AML-193 (cell line): ENCODE data around the gene TMEM163.

Experiments used
- DNase-seq, 2 experiments: peaks; one replicate each; lab custom pipeline; 2025; lab: John Stamatoyannopoulos, UW

Gene TMEM163

DNA sequence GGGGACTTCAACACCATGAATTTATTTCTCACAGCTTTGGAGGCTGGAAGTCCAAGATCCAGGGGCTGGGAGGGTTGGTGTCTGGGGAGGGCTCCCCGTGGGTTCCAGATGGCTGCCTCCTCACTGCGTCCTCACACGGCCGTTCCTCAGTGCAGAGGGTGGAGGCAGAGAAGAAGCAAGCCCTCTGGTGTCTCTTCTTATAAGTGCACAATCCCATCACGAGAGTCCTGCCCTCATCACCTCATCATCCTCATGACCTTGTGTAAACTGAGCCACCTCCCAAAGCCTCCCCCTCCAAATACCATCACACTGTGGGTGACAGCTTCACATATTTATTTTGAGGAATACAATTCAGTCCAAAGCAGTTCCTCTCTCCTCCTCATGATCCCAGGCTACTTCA is 26.3 kb downstream of the TMEM163 start:
- no peak for DNase-seq

DNA sequence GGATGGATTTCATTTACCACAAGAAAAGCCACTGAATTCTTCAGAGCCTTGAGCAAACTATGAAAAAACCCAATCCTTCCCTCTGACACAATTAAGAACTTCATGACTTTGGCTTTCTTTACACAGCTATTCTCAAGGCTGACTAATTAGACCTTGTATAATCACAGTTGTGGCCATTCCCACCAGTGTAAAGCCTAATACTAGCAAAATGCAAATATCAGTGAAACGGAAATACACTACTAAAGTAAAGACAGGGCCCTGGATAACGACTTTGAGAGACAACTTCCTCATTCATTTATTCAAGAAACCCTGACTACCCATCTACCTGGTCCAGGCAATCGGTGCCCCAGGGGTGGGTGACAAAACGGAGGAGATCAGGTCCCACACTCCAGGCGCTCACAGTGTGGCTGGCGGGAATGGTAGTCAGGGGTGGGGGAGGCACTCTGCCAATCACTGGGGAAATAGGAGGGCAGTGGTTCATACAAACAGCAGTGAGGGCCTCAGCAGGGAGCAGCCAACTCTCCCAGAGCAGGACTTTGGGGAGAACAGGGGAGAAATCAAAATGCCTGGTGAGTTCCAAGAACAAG is 28.1 kb downstream of the TMEM163 start:
- DNase-seq = no peak

DNA sequence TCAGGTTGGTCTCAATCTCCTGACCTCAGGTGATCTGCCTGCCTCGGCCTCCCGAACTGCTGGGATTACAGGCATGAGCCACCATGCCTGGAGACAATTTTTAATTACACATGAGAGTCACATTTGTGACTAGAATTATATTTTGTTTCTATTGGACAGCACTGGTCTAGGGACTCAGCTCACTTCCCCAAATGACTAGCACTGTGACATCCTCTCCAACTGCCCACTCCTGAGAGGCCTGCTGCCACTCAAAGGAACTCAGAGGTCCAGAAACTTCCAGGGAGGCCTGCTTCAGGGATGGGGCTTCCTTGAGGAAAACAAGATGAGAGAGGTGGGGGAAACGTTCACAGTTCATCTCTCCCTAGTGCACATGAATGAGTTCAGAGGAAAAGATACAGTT is 29.5 kb downstream of the TMEM163 start:
- DNase-seq = no peak

GRCh38 chr2:134685967-134686366 is 32.8 kb downstream of the TMEM163 start:
- no peak for DNase-seq

DNA sequence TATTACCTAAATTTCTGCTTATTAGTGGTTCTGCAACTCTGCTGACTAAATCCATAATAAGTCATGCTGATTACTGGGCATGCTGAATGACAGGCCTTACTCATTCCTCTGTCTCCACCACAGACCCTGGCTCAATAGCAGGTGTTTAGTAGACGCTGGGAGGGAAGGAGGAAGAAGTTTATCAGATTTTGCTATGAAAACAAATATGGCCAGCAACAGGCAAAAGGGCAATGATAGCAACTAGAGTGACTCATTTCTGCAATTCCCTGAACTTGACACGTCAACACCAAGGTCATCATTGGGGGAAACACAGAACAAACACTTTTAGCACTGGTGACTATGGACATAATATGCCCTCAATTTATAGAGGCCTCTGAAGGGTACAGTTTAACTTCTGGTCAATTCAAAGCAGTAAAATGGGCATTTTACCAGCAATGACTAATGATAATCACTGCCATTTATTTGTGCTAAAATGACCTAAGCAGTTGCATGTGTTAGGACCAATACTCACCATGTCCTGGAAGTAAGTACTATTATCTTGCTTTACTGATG is 35.2 kb downstream of the TMEM163 start:
- DNase-seq = no peak

DNA sequence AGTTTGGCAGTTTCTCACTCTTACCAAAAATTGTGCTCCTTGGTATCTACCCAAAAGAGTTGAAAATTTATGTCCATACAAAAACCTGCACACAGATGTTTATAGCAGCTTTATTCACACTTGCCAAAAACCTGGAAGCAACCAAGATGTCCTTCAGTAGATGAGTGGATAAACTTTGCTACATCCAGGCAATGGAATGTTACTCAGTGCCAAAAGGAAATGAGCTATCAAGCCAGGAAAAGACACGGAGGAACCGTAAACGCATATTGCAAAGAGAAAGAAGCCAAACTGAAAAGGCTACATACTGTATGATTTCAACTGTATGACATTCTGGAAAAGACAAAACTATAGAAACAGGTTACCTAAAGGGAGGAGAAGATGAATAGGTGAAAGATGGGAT is 36.1 kb downstream of the TMEM163 start:
- DNase-seq = no peak

- DNase-seq = no peak
These were observed 37.6 kb downstream of the TMEM163 start for GRCh38 chr2:134681201-134681600.

DNA sequence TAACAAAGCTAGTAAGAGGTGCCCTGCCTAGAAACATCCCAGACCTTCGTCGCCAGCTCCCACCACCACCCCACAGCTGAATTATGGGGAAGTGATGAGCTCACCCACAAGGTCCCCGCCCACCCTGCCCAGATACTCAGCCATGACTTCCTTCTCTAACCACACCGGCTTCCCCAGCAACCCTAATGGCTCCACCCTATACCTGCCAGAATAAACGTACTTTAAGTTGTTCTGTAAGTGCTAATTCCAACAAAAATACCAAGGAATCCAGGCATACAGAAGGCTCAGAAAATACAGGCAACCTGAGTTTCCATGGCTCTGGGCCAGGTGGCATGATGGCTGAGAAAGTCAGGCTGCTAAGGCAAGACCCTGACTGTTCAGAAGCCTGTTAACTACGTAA is 39.1 kb downstream of the TMEM163 start:
- DNase-seq = peak in 1 of 2 experiments; percentile 30

- no peak for DNase-seq
These were observed 39.5 kb downstream of the TMEM163 start for GRCh38 chr2:134679294-134679693.

DNA sequence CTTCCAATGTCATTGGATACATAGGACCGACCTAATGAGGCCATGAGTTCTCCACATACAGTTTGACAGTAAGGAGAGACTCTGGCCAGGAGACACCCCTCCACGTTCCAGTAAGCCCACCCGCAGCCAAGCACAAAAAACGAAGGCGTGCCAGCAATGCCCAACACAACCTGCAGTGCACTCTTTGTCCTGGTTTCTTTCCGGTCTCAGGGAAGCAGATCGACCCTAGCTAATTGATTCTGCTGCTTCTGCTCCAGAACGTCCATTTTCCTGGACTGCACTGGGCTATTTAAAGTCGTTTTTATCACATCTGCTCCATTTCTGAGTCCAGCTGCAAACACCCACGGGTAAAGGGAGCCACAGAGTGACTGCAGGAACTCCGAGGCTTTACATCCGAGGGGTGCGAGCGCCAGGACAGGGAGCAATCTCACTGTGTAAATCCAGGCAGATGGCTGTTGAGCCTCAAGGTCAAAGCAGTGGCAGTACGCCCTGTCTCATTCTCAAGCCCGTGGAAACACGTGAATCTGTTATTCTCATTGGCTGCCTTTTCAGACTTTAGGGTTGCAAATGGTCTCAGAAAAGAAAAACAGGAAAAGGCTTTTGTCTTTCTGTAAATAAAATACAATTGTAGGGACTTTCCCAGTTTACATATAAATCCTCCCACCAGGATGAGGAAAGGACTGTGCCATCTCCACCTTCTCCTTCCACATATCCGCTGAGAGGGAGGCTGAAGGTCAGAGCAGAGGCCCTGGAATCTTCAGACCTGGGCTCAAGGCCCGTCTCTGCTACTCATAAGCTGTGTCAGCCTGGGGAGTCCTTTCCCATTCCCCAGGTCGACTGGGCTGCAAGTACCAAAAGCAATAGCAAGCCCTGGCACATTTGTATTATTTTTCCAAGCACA is 40.7 kb downstream of the TMEM163 start:
- no peak for DNase-seq

DNA sequence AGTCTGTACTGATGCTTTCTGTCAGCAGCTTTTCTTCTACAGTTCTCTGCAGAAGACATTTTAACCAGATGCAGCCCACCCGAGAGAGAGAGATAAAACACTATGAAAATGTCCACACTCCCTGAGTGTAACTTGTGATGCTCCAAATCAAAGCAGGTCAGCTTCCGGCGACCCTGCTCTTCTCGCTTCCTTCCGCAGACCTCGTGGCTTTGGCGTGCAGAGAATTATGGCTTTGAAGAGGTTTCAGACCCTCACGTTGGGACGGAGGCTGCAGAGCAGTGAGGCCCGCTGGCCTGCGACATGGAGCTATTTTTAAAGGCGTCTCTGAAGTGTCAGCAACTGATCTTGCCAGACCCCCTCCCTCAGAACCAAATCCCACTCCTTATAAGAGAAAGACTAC is 41.8 kb downstream of the TMEM163 start:
- DNase-seq = no peak

DNA sequence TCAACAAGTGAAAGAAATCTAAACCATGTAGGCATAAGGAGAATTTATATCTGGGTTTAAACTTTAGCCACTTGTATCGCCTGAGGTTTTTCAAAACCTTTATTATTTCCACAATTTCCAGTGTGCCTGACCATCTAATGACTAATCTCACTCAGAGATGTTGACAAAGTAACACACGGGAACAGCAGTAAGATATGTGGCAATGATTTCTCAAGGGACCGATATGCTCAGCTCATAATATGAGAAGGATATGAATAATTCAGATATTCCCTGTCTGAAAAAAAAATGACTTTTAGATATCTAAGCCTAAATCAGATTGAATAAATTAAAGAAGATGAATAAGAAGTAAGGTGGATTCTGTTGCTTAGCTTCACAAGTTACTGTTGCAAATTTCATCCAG is 43.5 kb downstream of the TMEM163 start:
- DNase-seq = no peak

DNA sequence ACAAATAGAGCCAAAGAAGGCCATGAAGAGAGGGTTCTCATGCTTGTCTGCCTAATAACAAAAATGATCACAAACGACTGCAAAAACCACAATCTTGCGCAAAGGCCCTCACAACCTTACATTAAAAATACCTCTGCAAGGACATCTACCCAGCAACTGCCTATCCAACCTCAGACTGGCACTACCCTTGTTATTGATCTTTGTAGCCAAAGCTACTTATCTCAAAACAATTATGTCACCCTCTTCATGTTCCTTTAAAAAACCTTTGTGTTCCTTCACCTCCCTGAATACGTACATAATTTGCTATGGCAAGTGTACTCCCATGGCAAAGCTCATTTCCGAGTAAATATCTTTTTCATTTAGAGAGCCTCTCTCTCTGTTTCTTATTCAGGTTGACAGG is 44.1 kb downstream of the TMEM163 start:
- no peak for DNase-seq

DNA sequence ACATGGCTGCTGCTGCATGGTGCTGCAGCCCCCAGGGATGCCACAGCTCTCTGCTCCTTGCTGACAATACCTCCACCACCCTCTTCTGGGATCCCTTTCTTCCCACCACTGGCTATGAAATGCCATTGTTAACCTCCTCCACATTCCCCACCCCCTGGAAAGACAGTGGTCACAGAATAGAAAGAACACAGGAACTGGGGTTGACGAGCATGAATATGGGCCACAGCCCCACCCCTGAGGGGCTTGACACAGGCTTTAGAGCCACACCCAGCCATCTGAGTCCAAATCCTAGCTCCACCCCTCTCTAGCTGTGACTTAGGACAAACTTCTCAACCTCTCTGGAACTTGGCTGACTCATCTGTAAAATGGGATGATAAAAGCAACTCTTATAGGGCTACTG is 47.3 kb downstream of the TMEM163 start:
- DNase-seq = no peak

DNA sequence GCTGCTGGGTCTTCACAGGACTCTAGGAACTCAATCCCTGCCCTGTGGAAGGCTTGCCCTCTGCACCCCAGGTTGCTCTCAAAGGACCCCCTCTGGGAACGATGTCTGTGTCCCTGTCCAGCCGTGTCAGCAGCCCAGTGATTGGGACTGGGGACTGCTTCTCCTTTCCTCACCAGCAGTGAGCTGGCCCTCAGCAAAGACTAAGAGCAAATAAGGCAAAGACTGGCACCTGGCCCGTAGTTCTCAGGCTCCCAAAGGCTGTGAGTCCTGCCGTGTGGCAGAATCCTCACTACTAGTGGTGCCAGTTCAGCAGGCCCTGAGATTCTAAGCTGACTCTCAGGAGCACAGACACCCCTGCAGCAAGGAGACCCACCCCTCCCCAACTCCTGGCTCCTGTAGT is 47.8 kb downstream of the TMEM163 start:
- no peak for DNase-seq

DNA sequence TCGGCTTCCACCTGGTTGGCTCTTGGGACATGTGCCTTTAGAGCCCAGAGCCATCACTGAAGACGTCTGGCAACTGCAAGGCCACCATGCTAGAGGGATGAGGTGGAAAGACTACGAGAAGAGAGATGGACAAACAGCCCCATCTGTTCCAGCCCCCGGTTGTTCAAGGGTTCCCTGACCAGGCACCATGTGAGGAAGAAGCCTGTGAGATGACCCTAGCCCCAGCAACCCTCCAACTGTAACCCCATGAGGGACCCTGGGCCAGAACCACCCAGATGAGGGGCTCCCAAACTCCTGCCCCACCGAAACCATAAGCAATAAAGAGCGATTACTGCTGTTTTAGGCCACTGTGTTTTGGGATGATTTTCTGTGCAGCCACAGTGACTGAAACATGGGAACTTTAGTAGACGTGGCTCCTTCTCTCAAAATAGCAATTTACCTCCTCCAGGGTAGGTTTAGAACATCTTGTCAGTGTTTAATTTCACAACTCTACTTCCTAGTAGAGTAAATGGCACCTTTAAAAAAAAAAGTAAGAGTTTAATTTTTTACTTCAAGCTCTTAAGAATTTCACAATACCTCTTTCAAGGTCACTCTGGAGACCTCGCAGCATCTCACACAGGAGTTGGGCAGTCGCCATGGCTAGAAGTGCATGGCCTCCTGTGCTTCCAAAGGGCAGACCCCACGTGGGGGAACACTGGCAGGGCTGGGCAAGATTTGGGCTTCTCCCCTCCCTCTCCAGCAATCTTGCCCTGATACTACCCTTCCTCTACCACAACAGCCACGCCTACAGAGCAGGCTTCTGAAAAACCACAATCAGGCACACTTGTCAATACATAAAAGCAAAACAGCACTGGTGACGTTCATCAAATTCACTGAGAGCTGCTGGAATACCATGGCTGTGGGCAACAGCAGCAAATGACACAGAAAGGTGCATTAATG is 48.8 kb downstream of the TMEM163 start:
- peak in 1 of 2 experiments; percentile 24 for DNase-seq

DNA sequence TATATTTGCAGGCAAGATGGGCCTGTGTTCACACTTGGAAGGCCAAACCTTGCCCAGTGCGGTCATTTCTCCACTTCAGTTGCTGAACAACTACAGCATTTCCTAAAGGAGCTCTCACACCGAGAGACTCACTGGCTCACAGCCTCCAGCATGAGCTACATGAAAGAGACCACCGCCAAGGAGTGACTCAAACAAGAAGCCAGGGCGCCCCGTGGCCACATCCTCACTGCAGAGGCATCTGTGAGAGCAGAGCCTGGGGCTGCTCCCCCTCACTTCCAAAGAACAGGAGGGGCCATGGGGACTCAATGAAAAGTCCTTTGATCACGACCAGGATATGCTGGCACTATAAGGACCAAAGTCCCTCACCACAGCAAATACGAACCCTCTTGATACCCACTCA is 50.0 kb downstream of the TMEM163 start:
- no peak for DNase-seq

- no peak for DNase-seq
These were observed 51.3 kb downstream of the TMEM163 start for GRCh38 chr2:134667541-134667940.

DNA sequence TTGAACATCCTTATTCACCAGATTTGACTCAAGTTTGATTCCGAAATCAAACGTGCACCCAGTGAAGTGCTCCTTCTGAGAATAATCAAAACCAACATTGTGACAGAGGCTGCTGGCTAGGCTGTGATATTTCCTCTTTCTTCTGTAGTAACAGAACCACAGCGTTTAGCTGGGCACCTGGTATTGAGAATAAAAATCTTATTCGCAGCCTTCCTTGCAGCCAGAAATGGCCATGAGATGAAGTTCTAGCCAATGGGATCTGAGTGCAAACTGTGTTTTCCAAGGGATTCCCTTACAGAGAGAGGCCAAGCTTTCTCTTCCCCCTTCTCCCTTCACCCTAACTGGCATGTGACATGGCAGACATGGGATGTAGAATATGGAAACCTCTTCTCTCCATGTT is 51.7 kb downstream of the TMEM163 start:
- peak in 1 of 2 experiments; percentile 13 for DNase-seq

DNA sequence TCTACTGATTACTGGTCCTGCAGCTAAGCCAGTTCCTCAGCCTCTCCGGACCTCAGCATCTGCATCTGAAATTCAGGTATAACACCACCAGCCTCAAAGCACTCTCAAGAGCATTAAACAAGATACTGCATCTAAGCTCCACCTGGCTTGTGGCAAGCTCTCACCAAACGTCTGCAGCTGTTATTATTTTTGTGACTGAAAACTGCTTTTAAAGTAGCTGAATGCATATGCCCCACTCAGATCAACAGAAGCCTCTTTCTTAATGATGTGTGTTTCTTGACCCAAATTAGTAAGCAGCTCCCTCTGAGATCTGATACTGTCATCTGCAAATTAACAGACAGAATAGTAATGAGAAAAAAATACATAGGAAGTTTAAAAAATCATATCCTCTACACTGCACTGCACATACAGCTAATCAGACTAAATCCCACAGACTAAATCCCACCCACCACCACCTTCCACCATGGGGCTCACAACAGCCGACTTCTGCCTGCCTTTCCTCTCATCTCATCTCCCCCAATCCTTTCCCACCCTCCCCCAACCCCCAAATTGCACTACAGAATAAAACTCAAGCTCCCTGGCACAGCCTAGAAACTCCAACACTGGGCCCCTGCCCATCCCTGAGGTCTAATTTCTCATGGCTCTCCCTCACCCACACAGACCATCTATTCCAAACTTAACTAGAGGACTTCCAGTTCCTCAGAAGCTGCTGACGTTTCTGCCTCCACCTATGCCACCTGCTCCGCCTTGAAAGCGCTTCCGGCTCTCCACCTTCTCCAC is 52.9 kb downstream of the TMEM163 start:
- no peak for DNase-seq
